Endothelial cell of umbilical vein (primary cell): ENCODE results near the gene RBMS3. TPM values are rescaled to one million over a fixed set of nuclear protein-coding genes. Genes with fewer than 3 reads are reported as not detected.
"Not testable (repeated sequence)": the region's sequence is repeated elsewhere in the genome, so short reads cannot be mapped to it uniquely, and the experiment has no call there.

Experiments
- BruUV-seq: library from RNA; stranded (reverse); fragments of 400-500 nt; replicated peaks from 2 replicates; lab custom pipeline; 2021; lab: Mats Ljungman, UMichigan
- CTCF ChIA-PET: fragments of 300-600, 350-600 bp; sonication (Branson Sonifier 250); formaldehyde crosslinking; loops from one replicate; lab custom pipeline; 2021; ENCODE audit warnings: antibody characterized with exemption, inconsistent platforms; lab: Charles Lee
- POLR2A ChIA-PET: fragments of 300-600, 350-600 bp; sonication (Branson Sonifier 250); formaldehyde crosslinking; loops from one replicate; lab custom pipeline; 2021; ENCODE audit warnings: antibody characterized with exemption, inconsistent platforms; lab: Charles Lee
- DNase-seq: peaks from one replicate; pipeline ENCODE4 v3.0.0-alpha.2; 2011; ENCODE audit warnings: low read depth, low spot score
- FAIRE-seq: peaks from 2 replicates; lab custom pipeline; 2011; peaks lifted over from hg19 to GRCh38; lab: Jason Lieb, UNC
- H2AFZ ChIP-seq: 2 replicates; pipeline ENCODE4 v1.6.0; 2012; ENCODE audit warnings: low read depth, low read length, control low read depth, inconsistent platforms
- H3K27ac ChIP-seq: 2 replicates; pipeline ENCODE4 v1.5.1; 2011; ENCODE audit warnings: low read depth, mild to moderate bottlenecking, control low read depth, low read length, moderate library complexity; ENCODE audit not compliant: insufficient read depth
- H3K27me3 ChIP-seq, 2 experiments: 2 replicates each; pipeline versions ENCODE4 v1.6.0 to v1.6.1; 2011; ENCODE audit warnings: low read length in 2 of 2, mixed read lengths in 1 of 2; ENCODE audit not compliant: control insufficient read depth in 2 of 2, insufficient read depth in 2 of 2
- H3K36me3 ChIP-seq, 2 experiments: 2 replicates in 1 of 2; 3 replicates in 1 of 2; pipeline ENCODE4 v1.5.1; 2011; ENCODE audit warnings: low read length in 2 of 2, mild to moderate bottlenecking in 1 of 2, moderate library complexity in 1 of 2; ENCODE audit not compliant: control insufficient read depth in 2 of 2, insufficient read depth in 2 of 2; ENCODE audit errors: extremely low read depth in 1 of 2
- H3K4me1 ChIP-seq: 3 replicates; pipeline ENCODE4 v1.5.1; 2011; ENCODE audit warnings: mild to moderate bottlenecking, low read length; ENCODE audit not compliant: control insufficient read depth, insufficient read depth; ENCODE audit errors: extremely low read depth
- H3K4me2 ChIP-seq: 2 replicates; pipeline ENCODE4 v1.6.1; 2011; ENCODE audit warnings: low read length, control low read depth, mixed read lengths; ENCODE audit not compliant: insufficient read depth
- H3K4me3 ChIP-seq, 3 experiments: fragments of 200-600 bp in 1 of 3; sonication (generic), shearing (Covaris generic) in 1 of 3; replicated peaks in 1 of 3; 2 replicates each; pipeline ENCODE4 v1.5.1; 2011 to 2016; ENCODE audit warnings: control low read depth in 3 of 3, low read length in 3 of 3, mild to moderate bottlenecking in 2 of 3, inconsistent platforms in 1 of 3, low read depth in 1 of 3, moderate library complexity in 1 of 3; ENCODE audit not compliant: insufficient read depth in 1 of 3
- H3K79me2 ChIP-seq: 2 replicates; pipeline ENCODE4 v1.6.0; 2012; ENCODE audit warnings: low read length, inconsistent platforms; ENCODE audit not compliant: control insufficient read depth, insufficient read depth
- H3K9ac ChIP-seq: replicated peaks from 2 replicates; pipeline ENCODE3; 2011; ENCODE audit warnings: low read length, control low read depth; ENCODE audit not compliant: insufficient read depth; ENCODE audit errors: extremely low read depth
- H3K9me1 ChIP-seq: replicated peaks from 3 replicates; pipeline ENCODE4 v1.6.0; 2011; ENCODE audit warnings: mild to moderate bottlenecking, low read length; ENCODE audit not compliant: control insufficient read depth, insufficient read depth; ENCODE audit errors: extremely low read depth
- H3K9me3 ChIP-seq: replicated peaks from 2 replicates; pipeline ENCODE4 v1.5.1; 2012; ENCODE audit warnings: low read length, inconsistent platforms; ENCODE audit not compliant: control insufficient read depth, insufficient read depth
- H4K20me1 ChIP-seq: replicated peaks from 2 replicates; pipeline ENCODE3; 2011; ENCODE audit warnings: mild to moderate bottlenecking, low read length; ENCODE audit not compliant: control insufficient read depth, insufficient read depth; ENCODE audit errors: extremely low read depth
- EZH2 ChIP-seq: IDR thresholded peaks from 2 replicates; pipeline ENCODE4 v1.6.1; 2012; ENCODE audit warnings: borderline replicate concordance, low read depth, mild to moderate bottlenecking, moderate library complexity, low read length, inconsistent platforms; ENCODE audit not compliant: severe bottlenecking
- FOS ChIP-seq: IDR thresholded peaks from 2 replicates; pipeline ENCODE4 v1.6.1; 2011; ENCODE audit warnings: mild to moderate bottlenecking, low read length, moderate library complexity, borderline replicate concordance; ENCODE audit not compliant: insufficient read depth
- GATA2 ChIP-seq: IDR thresholded peaks from 2 replicates; pipeline ENCODE4 v1.7.0; 2011; ENCODE audit warnings: low read depth, mild to moderate bottlenecking, moderate library complexity, mixed read lengths, low read length; ENCODE audit not compliant: insufficient read length, insufficient read depth
- JUN ChIP-seq: IDR thresholded peaks from 2 replicates; pipeline ENCODE4 v1.6.1; 2011; ENCODE audit warnings: borderline replicate concordance, low read depth; ENCODE audit not compliant: insufficient read length, insufficient read depth
- MYC ChIP-seq: IDR thresholded peaks from one replicate; pipeline ENCODE4 v1.6.1; 2011; ENCODE audit warnings: mild to moderate bottlenecking, low read depth, low read length
- POLR2A ChIP-seq: IDR thresholded peaks from 2 replicates; pipeline ENCODE4 v1.6.1; 2012; ENCODE audit warnings: low read depth, mild to moderate bottlenecking, control low read depth, low read length
- POLR2AphosphoS5 ChIP-seq: IDR thresholded peaks from 2 replicates; pipeline ENCODE4 v1.6.1; 2012; ENCODE audit warnings: low read depth, mild to moderate bottlenecking, control low read depth, low read length, moderate library complexity; ENCODE audit not compliant: insufficient read depth
- dilution Hi-C: fragments of 300-500 bp; cut with MboI; formaldehyde crosslinking; loops from one replicate; pipeline ENCODE4 v1.15.0; 2019; ENCODE audit warnings: low sequenced_read_pairs; ENCODE audit not compliant: extremely low pct_ligation_motif_present
- intact Hi-C: fragments of 100-400 bp; cut with micrococcal nuclease; formaldehyde crosslinking; loops from one replicate; pipeline ENCODE4 v1.10.0; 2022
- polyA plus RNA-seq, 4 experiments: library from polyadenylated mRNA; depleted of rRNA in 3 of 4; stranded (reverse) in 3 of 4; unstranded in 1 of 4; fragments of >200 nt; gene quantifications; 2 replicates each; pipeline versions ENCODE4 v1.2.1 to v1.2.3, GENCODE V29; 2011 to 2012; ENCODE audit warnings: missing spikeins in 1 of 4
- total RNA-seq: library from RNA; stranded (reverse); gene quantifications from 2 replicates; pipeline ENCODE4 v1.2.3, GENCODE V29; 2021
- TF ChIP-seq, protein P1 (sequence below), 2 donors: IDR thresholded peaks; 1 replicate in 1 of 2; 2 replicates in 1 of 2; pipeline ENCODE4 v1.5.1; 2011; ENCODE audit warnings: low read length in 2 of 2, mild to moderate bottlenecking in 2 of 2, moderate library complexity in 2 of 2, control low read depth in 1 of 2, inconsistent platforms in 1 of 2, low read depth in 1 of 2; ENCODE audit not compliant: insufficient read depth in 1 of 2; ENCODE audit errors: extremely low read depth in 1 of 2
- TF ChIP-seq, protein P2 (sequence below): IDR thresholded peaks from 2 replicates; pipeline ENCODE4 v1.6.1; 2011; ENCODE audit not compliant: insufficient read depth, insufficient read length

Gene RBMS3
- total and polyA plus RNA-seq, 2 donors (not counting 3 experiments of a cell fraction or from before 2014, with no cell fraction given): 13.6 to 42.3 TPM

DNA sequence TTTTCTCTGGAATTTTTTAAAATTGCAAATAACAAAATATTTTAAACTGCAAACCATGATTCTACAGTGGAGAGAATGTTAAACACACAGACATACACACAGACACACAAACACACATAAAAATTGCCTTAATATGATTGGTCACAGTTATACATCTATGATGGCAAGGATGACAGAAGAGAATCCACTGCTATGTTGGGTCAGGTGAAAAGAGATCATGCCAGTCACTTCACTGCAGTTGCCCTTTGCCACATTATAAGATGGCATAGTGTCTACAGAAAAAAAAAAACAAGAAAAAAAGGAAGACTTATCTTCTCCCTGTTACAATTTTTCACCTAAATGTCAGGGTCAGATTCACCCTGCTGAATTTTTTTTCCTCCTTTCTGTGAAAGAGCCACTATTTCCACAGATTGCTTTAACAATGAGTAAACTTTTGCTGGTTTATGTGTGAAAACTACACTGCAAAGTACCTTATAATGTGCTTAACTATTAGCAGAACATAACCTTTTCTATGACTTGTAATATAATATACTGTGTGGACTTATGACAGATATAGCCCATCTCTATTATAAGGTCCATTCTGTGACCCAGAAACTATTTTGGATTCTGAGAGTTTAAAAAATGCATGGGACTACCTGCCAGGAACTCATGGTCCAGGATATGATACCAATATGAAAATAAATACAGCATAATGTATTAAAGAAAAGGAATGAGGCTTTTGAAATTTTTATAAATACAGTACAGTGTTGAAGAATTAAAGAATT lies 111.9 kb downstream of the RBMS3 start:
- no peaks in the 10 kb centered on the region for H3K9me1 ChIP-seq
- ChIA-PET CTCF (no interaction called here), POLR2A (no interaction called here)
- DNase-seq (no peak), FAIRE-seq (no peak)
- no peak overlapping the region for H3K4me3 ChIP-seq
- no peaks in the 10 kb centered on the region for H3K27me3 ChIP-seq
- dilution Hi-C loops: no loop called here
- H3K9ac ChIP-seq: no peak overlapping the region
- BruUV-seq: no TSS peak
- H3K27ac ChIP-seq: no peak overlapping the region
- no peaks in the 10 kb centered on the region for H3K9me3 ChIP-seq
- intact Hi-C loops: no loop called here
- no peak overlapping the region for H2AFZ ChIP-seq
- H4K20me1 ChIP-seq: no peaks in the 10 kb centered on the region
- TF ChIP-seq, protein P1, sequence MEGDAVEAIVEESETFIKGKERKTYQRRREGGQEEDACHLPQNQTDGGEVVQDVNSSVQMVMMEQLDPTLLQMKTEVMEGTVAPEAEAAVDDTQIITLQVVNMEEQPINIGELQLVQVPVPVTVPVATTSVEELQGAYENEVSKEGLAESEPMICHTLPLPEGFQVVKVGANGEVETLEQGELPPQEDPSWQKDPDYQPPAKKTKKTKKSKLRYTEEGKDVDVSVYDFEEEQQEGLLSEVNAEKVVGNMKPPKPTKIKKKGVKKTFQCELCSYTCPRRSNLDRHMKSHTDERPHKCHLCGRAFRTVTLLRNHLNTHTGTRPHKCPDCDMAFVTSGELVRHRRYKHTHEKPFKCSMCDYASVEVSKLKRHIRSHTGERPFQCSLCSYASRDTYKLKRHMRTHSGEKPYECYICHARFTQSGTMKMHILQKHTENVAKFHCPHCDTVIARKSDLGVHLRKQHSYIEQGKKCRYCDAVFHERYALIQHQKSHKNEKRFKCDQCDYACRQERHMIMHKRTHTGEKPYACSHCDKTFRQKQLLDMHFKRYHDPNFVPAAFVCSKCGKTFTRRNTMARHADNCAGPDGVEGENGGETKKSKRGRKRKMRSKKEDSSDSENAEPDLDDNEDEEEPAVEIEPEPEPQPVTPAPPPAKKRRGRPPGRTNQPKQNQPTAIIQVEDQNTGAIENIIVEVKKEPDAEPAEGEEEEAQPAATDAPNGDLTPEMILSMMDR (IDR thresholded peaks at IDR 0.05; ENCODE audit: extremely low read depth in 1 of 2, insufficient read depth in 1 of 2, low read depth in 1 of 2, low read length in 2 of 2): no peak
- TF ChIP-seq POLR2A (no peak), GATA2 (no peak), POLR2AphosphoS5 (no peak), EZH2 (no peak), JUN (no peak), FOS (no peak), MYC (no peak)
- TF ChIP-seq, protein P2, sequence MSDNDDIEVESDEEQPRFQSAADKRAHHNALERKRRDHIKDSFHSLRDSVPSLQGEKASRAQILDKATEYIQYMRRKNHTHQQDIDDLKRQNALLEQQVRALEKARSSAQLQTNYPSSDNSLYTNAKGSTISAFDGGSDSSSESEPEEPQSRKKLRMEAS: no peak
- H3K4me2 ChIP-seq: no peak overlapping the region
- no peaks in the 10 kb centered on the region for H3K4me1 ChIP-seq
- H3K36me3 ChIP-seq: no peaks in the 10 kb centered on the region
- H3K79me2 ChIP-seq: no peaks in the 10 kb centered on the region

DNA sequence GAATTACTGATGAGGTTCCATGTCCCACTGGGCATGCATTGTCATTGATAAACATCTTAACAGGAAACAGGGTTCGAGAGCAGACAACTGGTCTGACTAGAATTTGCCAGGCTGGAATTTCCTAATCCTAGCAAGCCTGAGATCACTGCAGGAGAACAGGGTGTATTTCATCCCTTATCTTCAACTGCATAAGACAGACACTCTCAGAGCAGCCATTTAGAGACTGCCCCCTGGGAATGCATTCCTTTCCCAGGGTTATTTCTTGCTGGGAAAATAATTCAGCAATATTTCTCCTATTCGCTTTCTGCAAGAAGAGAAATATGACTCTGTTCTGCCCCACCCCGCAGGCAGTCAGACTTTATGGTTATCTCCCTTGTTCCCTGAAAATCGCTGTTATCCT lies 113.1 kb downstream of the RBMS3 start:
- H3K9ac ChIP-seq, FAIRE-seq, H3K4me1 ChIP-seq, H3K9me1 ChIP-seq, H2AFZ ChIP-seq, H3K4me3 ChIP-seq, H3K36me3 ChIP-seq, DNase-seq, H3K9me3 ChIP-seq, intact Hi-C loops, H3K27ac ChIP-seq, BruUV-seq, CTCF ChIA-PET, H3K27me3 ChIP-seq, POLR2A ChIA-PET, H3K79me2 ChIP-seq, H3K4me2 ChIP-seq, dilution Hi-C loops, H4K20me1 ChIP-seq: not testable (repeated sequence)
